Mammary epithelial cell (primary cell): ENCODE results near the gene ECHDC3.

Experiments
- CTCF ChIP-seq, 2 donors: IDR thresholded peaks in 1 of 2; conservative IDR thresholded peaks in 1 of 2; 2 replicates each; pipeline ENCODE4 v1.5.1; 2011 to 2012; ENCODE audit warnings: inconsistent platforms in 2 of 2, low read length in 2 of 2, mild to moderate bottlenecking in 2 of 2, control low read depth in 1 of 2, low read depth in 1 of 2; ENCODE audit not compliant: insufficient read depth in 1 of 2; ENCODE audit errors: extremely low read depth in 1 of 2
- EZH2 ChIP-seq: IDR thresholded peaks from 2 replicates; pipeline ENCODE4 v1.6.1; 2012; ENCODE audit warnings: low read length, inconsistent platforms, borderline replicate concordance

- no peak for TF ChIP-seq CTCF (conservative IDR thresholded peaks at IDR 0.05 in 1 of 2, IDR thresholded peaks at IDR 0.05 in 1 of 2; ENCODE audit: extremely low read depth in 1 of 2, insufficient read depth in 1 of 2, low read depth in 1 of 2, low read length in 2 of 2)
- no peak for TF ChIP-seq EZH2
These were observed 12.4 kb downstream of the ECHDC3 start for GRCh38 chr10:11754620-11755019.
